Measurements from ENCODE around the gene PTPN13.

The PTPN13 gene

DNA sequence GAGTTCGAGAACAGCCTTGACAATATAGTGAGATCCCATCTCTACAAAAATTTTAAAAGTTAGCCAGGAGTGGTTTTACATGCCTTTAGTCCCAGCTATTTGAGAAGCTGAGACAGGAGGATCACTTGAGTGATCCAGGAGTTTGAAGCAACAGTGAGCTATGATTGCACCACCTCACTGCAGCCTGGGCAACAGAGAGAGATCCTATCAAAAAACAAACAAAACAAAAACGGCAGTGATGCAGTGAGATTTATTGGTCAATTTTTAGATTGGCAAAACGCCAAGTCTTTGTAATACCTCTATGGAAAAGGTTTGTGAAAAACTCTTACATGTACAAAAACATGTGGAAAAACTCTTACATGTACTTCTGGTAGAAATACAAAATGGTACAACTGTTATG is 91.3 kb downstream of the PTPN13 start (continued):
- no peak for TF ChIP-seq PRDM4 (tag by site-specific recombination; IDR thresholded peaks at IDR 0.05)
- TF ChIP-seq KLF1 (tag by site-specific recombination; IDR thresholded peaks at IDR 0.05): no peak
- 0 out of 2 replicates have a peak, but pooled peaks have one; percentile 24 for TF ChIP-seq KLF10 (tag by site-specific recombination; IDR thresholded peaks at IDR 0.05)
- no peak for TF ChIP-seq ZFP3 (tag by site-specific recombination; IDR thresholded peaks at IDR 0.05; ENCODE audit: low read depth)
- peak; percentile 68; the same call in 1 of the 2 replicates for TF ChIP-seq TRIM28 (IDR thresholded peaks at IDR 0.05; ENCODE audit: borderline replicate concordance, low read length)
- TF ChIP-seq ZNF521 (tag by site-specific recombination; IDR thresholded peaks at IDR 0.05): no peak
- TF ChIP-seq ZNF580 (tag by site-specific recombination; IDR thresholded peaks at IDR 0.05): no peak
- no peak for TF ChIP-seq ZNF830 (tag by site-specific recombination; IDR thresholded peaks at IDR 0.05; ENCODE audit: low read depth)
- no peak for TF ChIP-seq ZNF223 (tag by site-specific recombination; IDR thresholded peaks at IDR 0.05)
- no peak for TF ChIP-seq PRDM1 (tag by site-specific recombination; IDR thresholded peaks at IDR 0.05)
- peak; percentile 48; the same call in 1 of the 2 replicates for TF ChIP-seq ZNF394 (tag by site-specific recombination; IDR thresholded peaks at IDR 0.05; ENCODE audit: borderline replicate concordance)
- TF ChIP-seq SCRT2 (tag by site-specific recombination; IDR thresholded peaks at IDR 0.05): peak; percentile 78
- TF ChIP-seq ZNF10 (tag by site-specific recombination; IDR thresholded peaks at IDR 0.05): no peak
- TF ChIP-seq, protein P1, sequence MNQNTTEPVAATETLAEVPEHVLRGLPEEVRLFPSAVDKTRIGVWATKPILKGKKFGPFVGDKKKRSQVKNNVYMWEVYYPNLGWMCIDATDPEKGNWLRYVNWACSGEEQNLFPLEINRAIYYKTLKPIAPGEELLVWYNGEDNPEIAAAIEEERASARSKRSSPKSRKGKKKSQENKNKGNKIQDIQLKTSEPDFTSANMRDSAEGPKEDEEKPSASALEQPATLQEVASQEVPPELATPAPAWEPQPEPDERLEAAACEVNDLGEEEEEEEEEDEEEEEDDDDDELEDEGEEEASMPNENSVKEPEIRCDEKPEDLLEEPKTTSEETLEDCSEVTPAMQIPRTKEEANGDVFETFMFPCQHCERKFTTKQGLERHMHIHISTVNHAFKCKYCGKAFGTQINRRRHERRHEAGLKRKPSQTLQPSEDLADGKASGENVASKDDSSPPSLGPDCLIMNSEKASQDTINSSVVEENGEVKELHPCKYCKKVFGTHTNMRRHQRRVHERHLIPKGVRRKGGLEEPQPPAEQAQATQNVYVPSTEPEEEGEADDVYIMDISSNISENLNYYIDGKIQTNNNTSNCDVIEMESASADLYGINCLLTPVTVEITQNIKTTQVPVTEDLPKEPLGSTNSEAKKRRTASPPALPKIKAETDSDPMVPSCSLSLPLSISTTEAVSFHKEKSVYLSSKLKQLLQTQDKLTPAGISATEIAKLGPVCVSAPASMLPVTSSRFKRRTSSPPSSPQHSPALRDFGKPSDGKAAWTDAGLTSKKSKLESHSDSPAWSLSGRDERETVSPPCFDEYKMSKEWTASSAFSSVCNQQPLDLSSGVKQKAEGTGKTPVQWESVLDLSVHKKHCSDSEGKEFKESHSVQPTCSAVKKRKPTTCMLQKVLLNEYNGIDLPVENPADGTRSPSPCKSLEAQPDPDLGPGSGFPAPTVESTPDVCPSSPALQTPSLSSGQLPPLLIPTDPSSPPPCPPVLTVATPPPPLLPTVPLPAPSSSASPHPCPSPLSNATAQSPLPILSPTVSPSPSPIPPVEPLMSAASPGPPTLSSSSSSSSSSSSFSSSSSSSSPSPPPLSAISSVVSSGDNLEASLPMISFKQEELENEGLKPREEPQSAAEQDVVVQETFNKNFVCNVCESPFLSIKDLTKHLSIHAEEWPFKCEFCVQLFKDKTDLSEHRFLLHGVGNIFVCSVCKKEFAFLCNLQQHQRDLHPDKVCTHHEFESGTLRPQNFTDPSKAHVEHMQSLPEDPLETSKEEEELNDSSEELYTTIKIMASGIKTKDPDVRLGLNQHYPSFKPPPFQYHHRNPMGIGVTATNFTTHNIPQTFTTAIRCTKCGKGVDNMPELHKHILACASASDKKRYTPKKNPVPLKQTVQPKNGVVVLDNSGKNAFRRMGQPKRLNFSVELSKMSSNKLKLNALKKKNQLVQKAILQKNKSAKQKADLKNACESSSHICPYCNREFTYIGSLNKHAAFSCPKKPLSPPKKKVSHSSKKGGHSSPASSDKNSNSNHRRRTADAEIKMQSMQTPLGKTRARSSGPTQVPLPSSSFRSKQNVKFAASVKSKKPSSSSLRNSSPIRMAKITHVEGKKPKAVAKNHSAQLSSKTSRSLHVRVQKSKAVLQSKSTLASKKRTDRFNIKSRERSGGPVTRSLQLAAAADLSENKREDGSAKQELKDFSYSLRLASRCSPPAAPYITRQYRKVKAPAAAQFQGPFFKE (tag by site-specific recombination; IDR thresholded peaks at IDR 0.05; ENCODE audit: borderline replicate concordance): no peak
- TF ChIP-seq ZNF239 (tag by site-specific recombination; IDR thresholded peaks at IDR 0.05): no peak
- no peak for TF ChIP-seq ZNF792 (tag by site-specific recombination; IDR thresholded peaks at IDR 0.05)
- peak; percentile 39 for TF ChIP-seq SETDB1 (IDR thresholded peaks at IDR 0.05; ENCODE audit: insufficient read length, low read length)
- TF ChIP-seq ZBTB8A (tag by site-specific recombination; IDR thresholded peaks at IDR 0.05): 0 out of 2 replicates have a peak, but pooled peaks have one; percentile 21
- TF ChIP-seq ZBTB17 (tag by site-specific recombination; IDR thresholded peaks at IDR 0.05): peak; percentile 46

DNA sequence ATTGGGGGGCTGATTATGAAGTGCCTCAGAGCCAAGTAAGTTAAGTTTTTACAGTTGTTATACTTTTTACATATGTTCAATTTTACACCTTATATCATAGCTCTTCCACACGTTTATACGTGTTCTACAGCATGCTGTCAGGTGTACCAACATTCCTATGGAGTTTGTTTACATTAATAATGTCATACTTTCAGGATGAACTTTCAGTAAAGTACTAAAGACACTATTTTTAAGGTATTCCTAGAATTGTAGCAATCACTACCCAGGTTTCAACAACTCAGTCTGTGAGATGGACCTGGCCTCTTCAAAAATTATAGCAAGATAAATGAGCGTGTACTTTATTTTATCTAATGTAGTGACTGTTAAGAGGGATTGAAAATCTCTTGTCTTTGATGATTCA is 92.6 kb downstream of the PTPN13 start:
- Histone ChIP-seq H3K4me3 (ENCODE audit: low read depth, low read length) (no peak overlapping the region), H3K36me3 (ENCODE audit: control insufficient read depth in 2 of 2, insufficient read depth in 1 of 2, low read length in 2 of 2) (peaks cover 0 to 10% of the 10 kb centered on the region in 2 experiments; a peak in 1 of 3 replicates), H3K4me1 (ENCODE audit: control insufficient read depth, insufficient read depth, low read length) (no peaks in the 10 kb centered on the region; the same call in 1 of the 2 replicates), H3K27ac (ENCODE audit: extremely low read depth, low read depth, low read length) (no peak overlapping the region), H3K9me3 (ENCODE audit: control insufficient read depth, insufficient read depth, low read depth, low read length) (no peaks in the 10 kb centered on the region)
- ChIA-PET CTCF (interaction anchor here (0.6 to 1.5 kb wide), 2 partner anchors 164 to 190 kb away, joined by 5 read pairs; no protein-coding TSS in a partner anchor), POLR2A (no interaction called here)
- TF ChIP-seq ZNF701 (tag by site-specific recombination; IDR thresholded peaks at IDR 0.05): no peak
- TF ChIP-seq ZNF626 (tag by site-specific recombination; IDR thresholded peaks at IDR 0.05): no peak
- no peak for TF ChIP-seq MYNN (tag by site-specific recombination; IDR thresholded peaks at IDR 0.05; ENCODE audit: borderline replicate concordance)
- TF ChIP-seq ZIC2 (tag by site-specific recombination; IDR thresholded peaks at IDR 0.05): no peak
- no peak for TF ChIP-seq OSR2 (tag by site-specific recombination; IDR thresholded peaks at IDR 0.05)
- TF ChIP-seq ZNF530 (tag by site-specific recombination; IDR thresholded peaks at IDR 0.05; ENCODE audit: low read depth): no peak
- no peak for TF ChIP-seq ZNF223 (tag by site-specific recombination; IDR thresholded peaks at IDR 0.05)
- no peak for TF ChIP-seq ZEB2 (tag by site-specific recombination; IDR thresholded peaks at IDR 0.05)
- no peak for TF ChIP-seq ZNF391 (tag by site-specific recombination; IDR thresholded peaks at IDR 0.05; ENCODE audit: borderline replicate concordance, low read depth)
- no peak for TF ChIP-seq ZNF623 (tag by site-specific recombination; IDR thresholded peaks at IDR 0.05)
- no peak for TF ChIP-seq ZNF776 (tag by site-specific recombination; IDR thresholded peaks at IDR 0.05; ENCODE audit: borderline replicate concordance)
- TF ChIP-seq, protein P2, sequence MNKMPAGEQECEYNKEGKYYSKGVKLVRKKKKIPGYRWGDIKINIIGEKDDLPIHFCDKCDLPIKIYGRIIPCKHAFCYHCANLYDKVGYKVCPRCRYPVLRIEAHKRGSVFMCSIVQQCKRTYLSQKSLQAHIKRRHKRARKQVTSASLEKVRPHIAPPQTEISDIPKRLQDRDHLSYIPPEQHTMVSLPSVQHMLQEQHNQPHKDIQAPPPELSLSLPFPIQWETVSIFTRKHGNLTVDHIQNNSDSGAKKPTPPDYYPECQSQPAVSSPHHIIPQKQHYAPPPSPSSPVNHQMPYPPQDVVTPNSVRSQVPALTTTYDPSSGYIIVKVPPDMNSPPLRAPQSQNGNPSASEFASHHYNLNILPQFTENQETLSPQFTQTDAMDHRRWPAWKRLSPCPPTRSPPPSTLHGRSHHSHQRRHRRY (tag by site-specific recombination; IDR thresholded peaks at IDR 0.05): no peak
